Endothelial cell of umbilical vein (primary cell): ENCODE results near the gene SAMD4A. TPM values are rescaled to one million over a fixed set of nuclear protein-coding genes. Genes with fewer than 3 reads are reported as not detected.

ENCODE experiments used
- BruUV-seq: library from RNA; stranded (reverse); fragments of 400-500 nt; replicated peaks from 2 replicates; lab custom pipeline; 2021; lab: Mats Ljungman, UMichigan
- CTCF ChIA-PET: fragments of 300-600, 350-600 bp; sonication (Branson Sonifier 250); formaldehyde crosslinking; loops from one replicate; lab custom pipeline; 2021; ENCODE audit warnings: antibody characterized with exemption, inconsistent platforms; lab: Charles Lee
- POLR2A ChIA-PET: fragments of 300-600, 350-600 bp; sonication (Branson Sonifier 250); formaldehyde crosslinking; loops from one replicate; lab custom pipeline; 2021; ENCODE audit warnings: antibody characterized with exemption, inconsistent platforms; lab: Charles Lee
- DNase-seq: peaks from one replicate; pipeline ENCODE4 v3.0.0-alpha.2; 2011; ENCODE audit warnings: low read depth, low spot score
- FAIRE-seq: peaks from 2 replicates; lab custom pipeline; 2011; peaks lifted over from hg19 to GRCh38; lab: Jason Lieb, UNC
- H2AFZ ChIP-seq: 2 replicates; pipeline ENCODE4 v1.6.0; 2012; ENCODE audit warnings: low read depth, low read length, control low read depth, inconsistent platforms
- H3K27ac ChIP-seq: 2 replicates; pipeline ENCODE4 v1.5.1; 2011; ENCODE audit warnings: low read depth, mild to moderate bottlenecking, control low read depth, low read length, moderate library complexity; ENCODE audit not compliant: insufficient read depth
- H3K27me3 ChIP-seq, 2 experiments: 2 replicates each; pipeline versions ENCODE4 v1.6.0 to v1.6.1; 2011; ENCODE audit warnings: low read length in 2 of 2, mixed read lengths in 1 of 2; ENCODE audit not compliant: control insufficient read depth in 2 of 2, insufficient read depth in 2 of 2
- H3K36me3 ChIP-seq, 2 experiments: 2 replicates in 1 of 2; 3 replicates in 1 of 2; pipeline ENCODE4 v1.5.1; 2011; ENCODE audit warnings: low read length in 2 of 2, mild to moderate bottlenecking in 1 of 2, moderate library complexity in 1 of 2; ENCODE audit not compliant: control insufficient read depth in 2 of 2, insufficient read depth in 2 of 2; ENCODE audit errors: extremely low read depth in 1 of 2
- H3K4me1 ChIP-seq: 3 replicates; pipeline ENCODE4 v1.5.1; 2011; ENCODE audit warnings: mild to moderate bottlenecking, low read length; ENCODE audit not compliant: control insufficient read depth, insufficient read depth; ENCODE audit errors: extremely low read depth
- H3K4me2 ChIP-seq: 2 replicates; pipeline ENCODE4 v1.6.1; 2011; ENCODE audit warnings: low read length, control low read depth, mixed read lengths; ENCODE audit not compliant: insufficient read depth
- H3K4me3 ChIP-seq, 3 experiments: fragments of 200-600 bp in 1 of 3; sonication (generic), shearing (Covaris generic) in 1 of 3; replicated peaks in 1 of 3; 2 replicates each; pipeline ENCODE4 v1.5.1; 2011 to 2016; ENCODE audit warnings: control low read depth in 3 of 3, low read length in 3 of 3, mild to moderate bottlenecking in 2 of 3, inconsistent platforms in 1 of 3, low read depth in 1 of 3, moderate library complexity in 1 of 3; ENCODE audit not compliant: insufficient read depth in 1 of 3
- H3K79me2 ChIP-seq: 2 replicates; pipeline ENCODE4 v1.6.0; 2012; ENCODE audit warnings: low read length, inconsistent platforms; ENCODE audit not compliant: control insufficient read depth, insufficient read depth
- H3K9ac ChIP-seq: replicated peaks from 2 replicates; pipeline ENCODE3; 2011; ENCODE audit warnings: low read length, control low read depth; ENCODE audit not compliant: insufficient read depth; ENCODE audit errors: extremely low read depth
- H3K9me1 ChIP-seq: replicated peaks from 3 replicates; pipeline ENCODE4 v1.6.0; 2011; ENCODE audit warnings: mild to moderate bottlenecking, low read length; ENCODE audit not compliant: control insufficient read depth, insufficient read depth; ENCODE audit errors: extremely low read depth
- H3K9me3 ChIP-seq: replicated peaks from 2 replicates; pipeline ENCODE4 v1.5.1; 2012; ENCODE audit warnings: low read length, inconsistent platforms; ENCODE audit not compliant: control insufficient read depth, insufficient read depth
- H4K20me1 ChIP-seq: replicated peaks from 2 replicates; pipeline ENCODE3; 2011; ENCODE audit warnings: mild to moderate bottlenecking, low read length; ENCODE audit not compliant: control insufficient read depth, insufficient read depth; ENCODE audit errors: extremely low read depth
- EZH2 ChIP-seq: IDR thresholded peaks from 2 replicates; pipeline ENCODE4 v1.6.1; 2012; ENCODE audit warnings: borderline replicate concordance, low read depth, mild to moderate bottlenecking, moderate library complexity, low read length, inconsistent platforms; ENCODE audit not compliant: severe bottlenecking
- FOS ChIP-seq: IDR thresholded peaks from 2 replicates; pipeline ENCODE4 v1.6.1; 2011; ENCODE audit warnings: mild to moderate bottlenecking, low read length, moderate library complexity, borderline replicate concordance; ENCODE audit not compliant: insufficient read depth
- GATA2 ChIP-seq: IDR thresholded peaks from 2 replicates; pipeline ENCODE4 v1.7.0; 2011; ENCODE audit warnings: low read depth, mild to moderate bottlenecking, moderate library complexity, mixed read lengths, low read length; ENCODE audit not compliant: insufficient read length, insufficient read depth
- JUN ChIP-seq: IDR thresholded peaks from 2 replicates; pipeline ENCODE4 v1.6.1; 2011; ENCODE audit warnings: borderline replicate concordance, low read depth; ENCODE audit not compliant: insufficient read length, insufficient read depth
- MYC ChIP-seq: IDR thresholded peaks from one replicate; pipeline ENCODE4 v1.6.1; 2011; ENCODE audit warnings: mild to moderate bottlenecking, low read depth, low read length
- POLR2A ChIP-seq: IDR thresholded peaks from 2 replicates; pipeline ENCODE4 v1.6.1; 2012; ENCODE audit warnings: low read depth, mild to moderate bottlenecking, control low read depth, low read length
- POLR2AphosphoS5 ChIP-seq: IDR thresholded peaks from 2 replicates; pipeline ENCODE4 v1.6.1; 2012; ENCODE audit warnings: low read depth, mild to moderate bottlenecking, control low read depth, low read length, moderate library complexity; ENCODE audit not compliant: insufficient read depth
- dilution Hi-C: fragments of 300-500 bp; cut with MboI; formaldehyde crosslinking; loops from one replicate; pipeline ENCODE4 v1.15.0; 2019; ENCODE audit warnings: low sequenced_read_pairs; ENCODE audit not compliant: extremely low pct_ligation_motif_present
- intact Hi-C: fragments of 100-400 bp; cut with micrococcal nuclease; formaldehyde crosslinking; loops from one replicate; pipeline ENCODE4 v1.10.0; 2022
- polyA plus RNA-seq, 4 experiments: library from polyadenylated mRNA; depleted of rRNA in 3 of 4; stranded (reverse) in 3 of 4; unstranded in 1 of 4; fragments of >200 nt; gene quantifications; 2 replicates each; pipeline versions ENCODE4 v1.2.1 to v1.2.3, GENCODE V29; 2011 to 2012; ENCODE audit warnings: missing spikeins in 1 of 4
- total RNA-seq: library from RNA; stranded (reverse); gene quantifications from 2 replicates; pipeline ENCODE4 v1.2.3, GENCODE V29; 2021
- TF ChIP-seq, protein P1 (sequence below): IDR thresholded peaks from 2 replicates; pipeline ENCODE4 v1.6.1; 2011; ENCODE audit not compliant: insufficient read depth, insufficient read length

SAMD4A gene
- total and polyA plus RNA-seq, 2 donors (not counting 3 experiments of a cell fraction or from before 2014, with no cell fraction given), result 37.7 to 95.3 TPM

DNA sequence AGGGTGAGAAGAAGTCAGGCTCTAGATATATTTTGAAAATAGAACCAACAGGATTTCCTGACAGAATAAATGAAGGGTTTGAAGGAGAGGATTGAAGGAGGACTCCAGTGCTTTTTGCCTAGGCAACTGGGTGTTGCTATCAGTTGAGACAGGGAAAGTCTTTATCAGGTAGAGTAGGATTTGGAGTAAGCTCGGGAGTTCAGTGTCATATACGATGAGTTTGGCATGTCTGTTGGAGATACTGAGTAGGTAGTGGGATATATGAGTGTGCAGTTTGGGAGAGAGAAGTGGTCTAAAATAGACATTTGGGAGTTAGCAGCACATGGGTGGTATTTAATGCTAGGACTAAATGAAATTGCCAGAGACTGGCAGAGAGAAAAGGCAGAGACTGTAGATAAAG, 141.2 kb downstream of the SAMD4A start:
- intact Hi-C loops (no loop called here), dilution Hi-C loops (no loop called here)
- peaks cover 4% of the 10 kb centered on the region for H4K20me1 ChIP-seq
- peaks cover 0 to 3% of the 10 kb centered on the region in 2 experiments for H3K36me3 ChIP-seq
- no peaks in the 10 kb centered on the region for H3K9me1 ChIP-seq
- TF ChIP-seq, protein P1, sequence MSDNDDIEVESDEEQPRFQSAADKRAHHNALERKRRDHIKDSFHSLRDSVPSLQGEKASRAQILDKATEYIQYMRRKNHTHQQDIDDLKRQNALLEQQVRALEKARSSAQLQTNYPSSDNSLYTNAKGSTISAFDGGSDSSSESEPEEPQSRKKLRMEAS, result no peak
- TF ChIP-seq FOS, result no peak
- no peak for TF ChIP-seq JUN
- TF ChIP-seq GATA2, result no peak
- no peak for TF ChIP-seq POLR2A
- no peak for TF ChIP-seq POLR2AphosphoS5
- no peak for TF ChIP-seq MYC
- no peak for TF ChIP-seq EZH2
- H3K27ac ChIP-seq, result no peak overlapping the region
- H3K4me3 ChIP-seq, result no peak overlapping the region
- H3K9ac ChIP-seq, result no peak overlapping the region
- no peak overlapping the region for H2AFZ ChIP-seq
- ChIA-PET CTCF (interaction anchor here (0.8 kb wide), 1 partner anchor 17 kb away, joined by 5 read pairs; no protein-coding TSS in a partner anchor), POLR2A (no interaction called here)
- H3K4me2 ChIP-seq, result no peak overlapping the region
- DNase-seq, result no peak
- FAIRE-seq, result no peak
- H3K4me1 ChIP-seq, result peaks cover 16% of the 10 kb centered on the region
- no TSS peak for BruUV-seq
- H3K9me3 ChIP-seq, result no peaks in the 10 kb centered on the region
- H3K27me3 ChIP-seq, result no peaks in the 10 kb centered on the region
- H3K79me2 ChIP-seq, result peaks cover 44% of the 10 kb centered on the region

DNA sequence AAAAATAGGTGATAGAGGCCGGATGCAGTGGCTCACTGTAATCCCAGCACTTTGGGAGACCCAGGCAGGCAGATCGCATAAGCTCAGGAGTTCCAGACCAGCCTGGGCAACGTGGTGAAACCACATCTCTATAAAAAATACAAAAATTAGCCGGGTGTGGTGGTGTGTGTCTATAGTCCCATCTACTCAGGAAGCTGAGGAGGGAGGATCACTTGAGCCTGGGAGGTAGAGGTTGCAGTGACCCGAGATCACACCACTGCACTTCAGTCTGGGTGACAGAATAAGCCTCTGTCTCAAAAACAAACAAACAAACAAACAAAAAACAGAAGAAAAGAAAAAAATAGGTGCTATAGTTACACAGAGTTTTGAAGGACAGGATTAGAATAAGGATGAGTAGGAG, 142.1 kb downstream of the SAMD4A start:
- Histone ChIP-seq H3K9ac (no peak overlapping the region), H2AFZ (no peak overlapping the region), H3K27me3 (no peaks in the 10 kb centered on the region), H3K4me1 (peaks cover 16% of the 10 kb centered on the region), H3K36me3 (peaks cover 0 to 2% of the 10 kb centered on the region in 2 experiments), H3K4me3 (no peak overlapping the region), H3K79me2 (peaks cover 52% of the 10 kb centered on the region), H3K9me3 (no peaks in the 10 kb centered on the region), H3K9me1 (no peaks in the 10 kb centered on the region), H4K20me1 (peaks cover 4% of the 10 kb centered on the region), H3K4me2 (no peak overlapping the region), H3K27ac (no peak overlapping the region)
- TF ChIP-seq FOS, result no peak
- TF ChIP-seq GATA2, result no peak
- POLR2A ChIA-PET, result no interaction called here
- no peak for FAIRE-seq
- DNase-seq, result no peak
- dilution Hi-C loops, result no loop called here
- BruUV-seq, result no TSS peak
- CTCF ChIA-PET, result no interaction called here
- intact Hi-C loops, result no loop called here
